ENCODE data around the gene S1PR5.

S1PR5 gene

GRCh38 chr19:10519421-10519820, 2.2 kb upstream of the S1PR5 start:
- H3K9ac ChIP-seq (ENCODE audit: insufficient read length, low read depth) = peak overlapping the region; percentile 17
- no peaks in the 10 kb centered on the region for H3K9me3 ChIP-seq (ENCODE audit: insufficient read depth, low read length)
- H3K36me3 ChIP-seq (ENCODE audit: insufficient read depth, insufficient read length, low read length) = no peaks in the 10 kb centered on the region
- peaks cover 14% of the 10 kb centered on the region for H3K4me1 ChIP-seq (ENCODE audit: insufficient read depth, insufficient read length)
- H3K4me3 ChIP-seq (ENCODE audit: insufficient read length, low read depth) = no peak overlapping the region
- H3K27me3 ChIP-seq (ENCODE audit: insufficient read depth, insufficient read length) = peaks cover 27% of the 10 kb centered on the region
- TF ChIP-seq SUZ12 (IDR thresholded peaks at IDR 0.05; ENCODE audit: extremely low read depth, insufficient read depth, insufficient read length) (no peak), ZNF274 (IDR thresholded peaks at IDR 0.05; ENCODE audit: low read depth, low read length) (no peak), YY1 (IDR thresholded peaks at IDR 0.05; ENCODE audit: insufficient read depth, insufficient read length) (no peak)
- no peak for DNase-seq (ENCODE audit: low read depth, low spot score)

DNA sequence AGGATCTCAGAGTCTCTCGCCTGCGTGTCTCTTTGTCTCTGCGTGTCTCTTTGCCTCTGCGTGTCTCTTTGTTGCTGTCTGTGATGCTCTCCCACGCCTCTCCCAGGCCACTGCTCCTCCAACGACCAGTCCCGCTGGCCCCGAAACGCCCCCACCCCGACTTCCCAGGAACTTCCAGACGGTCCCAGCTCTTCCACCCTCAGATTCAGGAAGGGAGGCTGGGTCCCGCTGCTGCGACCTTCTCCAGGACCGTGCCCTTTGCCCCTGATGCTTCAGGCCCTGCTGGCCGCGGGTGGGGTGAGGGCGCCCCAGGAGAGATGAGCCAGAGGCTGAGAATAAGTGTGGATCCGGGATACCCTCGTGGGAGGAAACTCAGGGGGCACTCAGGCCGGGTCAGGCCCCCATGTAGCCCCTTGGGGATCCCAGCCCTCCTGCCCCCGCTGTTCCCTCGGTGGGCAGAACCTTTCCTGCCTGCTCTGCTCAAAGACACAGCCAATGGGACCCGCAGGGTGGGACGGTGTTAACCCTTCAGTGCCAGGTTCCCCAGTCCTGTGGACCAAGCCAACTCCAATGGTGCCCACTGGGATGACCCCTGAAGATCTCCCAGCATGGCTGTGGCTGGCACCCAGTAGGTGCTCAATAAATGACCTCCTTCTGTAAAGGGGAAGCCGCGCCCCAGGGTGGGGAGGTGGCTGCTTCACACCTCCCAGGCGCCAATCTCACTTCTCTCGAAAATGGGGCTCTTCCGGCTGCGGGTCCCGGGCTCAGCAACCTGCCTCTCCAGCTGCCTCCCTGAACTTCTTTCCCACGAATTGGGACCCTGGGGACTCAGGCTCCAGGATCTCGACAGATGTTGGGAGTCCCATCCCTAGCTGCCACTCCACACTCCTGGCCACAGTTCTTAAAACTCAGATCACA, 1.5 kb upstream of the S1PR5 start:
- TF ChIP-seq SUZ12 (IDR thresholded peaks at IDR 0.05; ENCODE audit: extremely low read depth, insufficient read depth, insufficient read length) (no peak), ZNF274 (IDR thresholded peaks at IDR 0.05; ENCODE audit: low read depth, low read length) (no peak)
- no peak for DNase-seq (ENCODE audit: low read depth, low spot score)
- H3K27me3 ChIP-seq (ENCODE audit: insufficient read depth, insufficient read length) = peaks cover 33% of the 10 kb centered on the region
- H3K9me3 ChIP-seq (ENCODE audit: insufficient read depth, low read length) = no peaks in the 10 kb centered on the region
- H3K36me3 ChIP-seq (ENCODE audit: insufficient read depth, insufficient read length, low read length) = no peaks in the 10 kb centered on the region
- H3K9ac ChIP-seq (ENCODE audit: insufficient read length, low read depth) = peak overlapping the region; percentile 87
- H3K4me3 ChIP-seq (ENCODE audit: insufficient read length, low read depth) = peak overlapping the region; percentile 76
- H3K4me1 ChIP-seq (ENCODE audit: insufficient read depth, insufficient read length) = peaks cover 15% of the 10 kb centered on the region

DNA sequence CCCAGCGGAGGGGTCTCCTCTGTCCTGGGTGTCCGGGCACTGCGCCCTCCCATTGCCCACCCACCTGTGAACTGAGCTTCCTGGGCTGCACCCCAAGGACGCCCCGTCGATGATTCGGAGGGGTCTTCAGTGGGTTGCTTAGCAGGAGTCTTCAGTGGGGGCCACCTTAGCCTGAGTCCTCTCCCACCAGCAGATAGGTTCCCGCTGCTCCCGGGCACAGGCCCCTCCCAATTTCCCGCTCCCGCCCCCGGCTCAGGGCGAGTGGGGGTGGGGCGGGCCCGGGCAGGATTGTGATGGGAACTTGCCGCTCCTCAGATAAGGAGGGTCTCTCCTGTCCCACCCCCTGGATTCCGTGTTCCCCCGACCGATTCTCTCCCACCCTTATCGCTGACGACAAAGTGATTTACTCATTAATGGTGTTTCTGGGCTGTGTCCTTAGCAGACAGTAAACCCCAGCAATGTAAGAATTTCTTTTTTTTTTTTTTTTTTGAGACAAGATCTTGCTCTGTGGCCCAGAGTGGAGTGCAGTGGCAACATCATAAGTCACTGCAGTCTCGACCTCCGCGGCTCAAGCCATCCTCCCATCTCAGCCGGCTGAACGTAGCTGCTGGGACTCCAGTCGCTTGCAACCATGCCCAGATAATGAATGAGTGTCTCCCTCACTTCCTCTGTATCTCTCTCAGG, 655 bp upstream of the S1PR5 start:
- DNase-seq (ENCODE audit: low read depth, low spot score) = no peak
- Histone ChIP-seq H3K9ac (ENCODE audit: insufficient read length, low read depth) (peak overlapping the region; percentile 87), H3K9me3 (ENCODE audit: insufficient read depth, low read length) (no peaks in the 10 kb centered on the region), H3K4me3 (ENCODE audit: insufficient read length, low read depth) (peak overlapping the region; percentile 76), H3K4me1 (ENCODE audit: insufficient read depth, insufficient read length) (peaks cover 15% of the 10 kb centered on the region), H3K36me3 (ENCODE audit: insufficient read depth, insufficient read length, low read length) (peaks cover 3% of the 10 kb centered on the region), H3K27me3 (ENCODE audit: insufficient read depth, insufficient read length) (peaks cover 40% of the 10 kb centered on the region)
- no peak for TF ChIP-seq YY1 (IDR thresholded peaks at IDR 0.05; ENCODE audit: insufficient read depth, insufficient read length)
- no peak for TF ChIP-seq SUZ12 (IDR thresholded peaks at IDR 0.05; ENCODE audit: extremely low read depth, insufficient read depth, insufficient read length)
- no peak for TF ChIP-seq ZNF274 (IDR thresholded peaks at IDR 0.05; ENCODE audit: low read depth, low read length)

DNA sequence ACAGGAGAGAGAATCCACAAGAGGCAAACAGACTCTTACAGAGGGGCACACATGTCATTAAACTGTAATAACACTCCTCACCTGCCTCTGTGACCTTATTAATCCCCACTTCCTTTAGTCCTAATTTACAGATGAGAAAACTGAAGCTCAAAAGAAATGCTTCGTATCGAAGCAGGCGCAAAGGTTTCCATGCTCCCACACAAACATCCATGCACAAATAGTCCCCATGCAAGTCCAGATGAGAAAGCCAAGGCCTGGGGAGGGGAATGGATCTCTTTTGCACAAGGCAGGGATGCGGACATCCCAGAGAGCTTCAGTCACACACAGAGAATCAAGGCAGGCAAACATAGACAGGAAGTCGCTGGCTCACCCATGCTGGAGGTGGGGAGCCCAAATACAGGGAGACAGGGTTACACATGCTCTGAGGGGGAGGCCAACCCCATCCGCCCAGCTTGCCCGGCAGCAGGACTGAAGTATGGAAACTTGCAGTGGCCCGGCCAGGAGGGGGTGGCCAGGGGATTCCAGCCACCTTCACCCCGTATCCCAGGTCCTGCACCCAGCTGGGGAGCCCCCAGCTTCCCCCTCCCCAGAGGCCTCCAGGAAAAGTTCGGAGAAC, 468 bp downstream of the S1PR5 start:
- Histone ChIP-seq H3K9me3 (ENCODE audit: insufficient read depth, low read length) (no peaks in the 10 kb centered on the region), H3K9ac (ENCODE audit: insufficient read length, low read depth) (peak overlapping the region; percentile 87), H3K4me3 (ENCODE audit: insufficient read length, low read depth) (peak overlapping the region; percentile 76), H3K36me3 (ENCODE audit: insufficient read depth, insufficient read length, low read length) (peaks cover 3% of the 10 kb centered on the region), H3K4me1 (ENCODE audit: insufficient read depth, insufficient read length) (peaks cover 15% of the 10 kb centered on the region), H3K27me3 (ENCODE audit: insufficient read depth, insufficient read length) (peaks cover 40% of the 10 kb centered on the region)
- no peak for DNase-seq (ENCODE audit: low read depth, low spot score)
- TF ChIP-seq ZNF274 (IDR thresholded peaks at IDR 0.05; ENCODE audit: low read depth, low read length) = no peak
- no peak for TF ChIP-seq SUZ12 (IDR thresholded peaks at IDR 0.05; ENCODE audit: extremely low read depth, insufficient read depth, insufficient read length)

- Histone ChIP-seq H3K9me3 (ENCODE audit: insufficient read depth, low read length) (no peaks in the 10 kb centered on the region), H3K36me3 (ENCODE audit: insufficient read depth, insufficient read length, low read length) (peaks cover 3% of the 10 kb centered on the region), H3K4me3 (ENCODE audit: insufficient read length, low read depth) (no peak overlapping the region), H3K9ac (ENCODE audit: insufficient read length, low read depth) (no peak overlapping the region), H3K4me1 (ENCODE audit: insufficient read depth, insufficient read length) (peaks cover 15% of the 10 kb centered on the region), H3K27me3 (ENCODE audit: insufficient read depth, insufficient read length) (peaks cover 40% of the 10 kb centered on the region)
- no peak for DNase-seq (ENCODE audit: low read depth, low spot score)
- no peak for TF ChIP-seq SUZ12 (IDR thresholded peaks at IDR 0.05; ENCODE audit: extremely low read depth, insufficient read depth, insufficient read length)
- no peak for TF ChIP-seq YY1 (IDR thresholded peaks at IDR 0.05; ENCODE audit: insufficient read depth, insufficient read length)
- no peak for TF ChIP-seq ZNF274 (IDR thresholded peaks at IDR 0.05; ENCODE audit: low read depth, low read length)
Observed at GRCh38 chr19:10516064-10516385, 1.2 kb downstream of the S1PR5 start.

DNA sequence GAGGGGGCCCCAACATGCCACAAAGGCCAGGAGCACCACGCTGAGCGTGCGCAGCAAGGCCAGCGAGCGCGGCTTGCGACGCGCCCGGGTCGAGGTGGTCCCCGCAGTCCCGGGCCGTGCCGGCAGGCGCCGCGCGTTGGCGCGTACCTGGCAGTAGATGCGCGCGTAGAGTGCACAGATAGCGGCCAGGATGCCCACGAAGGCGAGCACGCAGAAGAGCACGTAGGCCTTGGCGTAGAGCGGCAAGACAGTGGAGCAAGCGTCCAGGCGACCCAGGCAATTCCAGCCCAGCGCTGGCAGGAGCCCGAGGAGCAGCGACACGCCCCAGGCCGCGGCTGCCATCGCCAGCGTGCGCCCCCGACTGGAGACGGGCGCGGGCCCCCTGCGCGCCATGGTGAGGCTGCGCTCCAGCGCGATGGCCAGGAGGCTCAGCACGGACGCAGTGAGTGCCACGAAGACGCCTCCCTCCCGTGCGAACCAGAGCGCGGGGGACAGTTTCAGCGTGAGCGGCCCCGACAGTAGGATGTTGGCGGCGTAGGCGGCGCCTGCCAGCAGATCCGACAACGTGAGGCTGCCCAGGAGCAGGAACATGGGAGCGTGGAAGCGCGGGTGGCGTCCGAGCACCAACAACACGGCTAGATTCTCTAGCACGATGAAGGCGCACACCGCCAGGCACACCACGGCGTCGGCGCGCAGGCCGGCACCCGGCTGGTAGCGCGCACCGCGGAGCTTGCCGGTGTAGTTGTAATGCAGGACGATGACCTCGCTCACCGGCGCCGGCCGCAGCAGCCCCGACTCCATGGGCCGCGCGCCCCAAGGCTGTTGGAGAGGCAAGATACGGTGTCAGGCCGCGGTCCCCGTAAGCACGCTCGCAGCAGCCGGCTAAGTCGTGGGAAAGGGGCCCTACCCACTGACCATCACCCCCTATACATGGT, 2.8 kb downstream of the S1PR5 start:
- Histone ChIP-seq H3K27me3 (ENCODE audit: insufficient read depth, insufficient read length) (peaks cover 40% of the 10 kb centered on the region), H3K9ac (ENCODE audit: insufficient read length, low read depth) (peak overlapping the region; percentile 53)
- no peak for DNase-seq (ENCODE audit: low read depth, low spot score)

More for the DNA sequence above, 2.8 kb downstream of the S1PR5 start:
- H3K4me1 ChIP-seq (ENCODE audit: insufficient read depth, insufficient read length) = peaks cover 15% of the 10 kb centered on the region
- no peak for TF ChIP-seq YY1 (IDR thresholded peaks at IDR 0.05; ENCODE audit: insufficient read depth, insufficient read length)
- no peak for TF ChIP-seq ZNF274 (IDR thresholded peaks at IDR 0.05; ENCODE audit: low read depth, low read length)
- TF ChIP-seq SUZ12 (IDR thresholded peaks at IDR 0.05; ENCODE audit: extremely low read depth, insufficient read depth, insufficient read length) = no peak
- peaks cover 3% of the 10 kb centered on the region for H3K36me3 ChIP-seq (ENCODE audit: insufficient read depth, insufficient read length, low read length)
- no peaks in the 10 kb centered on the region for H3K9me3 ChIP-seq (ENCODE audit: insufficient read depth, low read length)
- H3K4me3 ChIP-seq (ENCODE audit: insufficient read length, low read depth) = no peak overlapping the region

All from NT2/D1 (cell line).